ENCODE results near the gene CFAP47.
"Not testable (repeated sequence)": the region's sequence is repeated elsewhere in the genome, so short reads cannot be mapped to it uniquely, and the experiment has no call there.

The CFAP47 gene

DNA sequence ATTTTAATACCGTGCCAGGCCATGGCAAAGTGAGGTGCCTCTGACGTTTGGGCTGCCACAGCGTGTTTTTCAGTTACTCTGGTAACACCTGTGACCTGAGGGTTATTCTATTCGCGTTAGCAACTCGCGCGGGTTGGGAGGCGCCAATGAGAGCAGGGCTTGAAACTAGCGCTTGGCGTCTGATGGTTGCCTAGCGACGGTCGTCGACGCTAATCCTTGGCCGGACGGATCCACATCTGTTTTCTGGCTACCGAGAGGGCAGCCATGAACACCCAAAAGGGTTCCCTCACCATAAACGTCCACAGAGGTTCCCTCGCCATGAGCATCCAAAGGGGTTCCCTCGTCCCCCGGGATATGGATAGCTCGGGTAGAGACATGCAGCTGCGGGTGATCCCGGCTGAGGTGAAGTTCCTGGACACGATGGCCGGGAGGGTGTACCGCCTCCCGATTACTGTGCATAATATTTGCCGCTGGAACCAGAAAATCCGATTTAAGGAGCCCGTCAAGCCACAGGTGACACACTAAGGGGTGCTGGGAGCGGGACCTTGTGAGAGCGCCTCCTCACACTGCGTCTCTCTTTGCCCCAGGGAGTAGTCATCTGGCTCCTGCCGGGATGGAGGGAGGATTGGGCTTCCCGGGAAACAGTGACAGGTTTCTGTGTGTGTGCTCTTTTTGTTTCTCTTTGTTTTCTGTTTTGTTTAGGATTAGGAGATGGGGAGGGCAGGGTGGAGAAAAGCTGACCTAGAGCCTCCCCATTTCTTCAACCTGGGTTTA lies at the start of gene CFAP47:
Gene CFAP47, plus strand, starts transcription at position 199 of the 774 bp plus-strand sequence. Its CDS starts 66 bp downstream, at position 265.
- DNase-seq, result no peak

GRCh38 chrX:35880601-35881000 lies 38.9 kb upstream of the CFAP47 start:
- DNase-seq, result no peak

GRCh38 chrX:35886135-35886534 lies 33.4 kb upstream of the CFAP47 start:
- DNase-seq, result no peak

GRCh38 chrX:35890699-35891098 lies 28.8 kb upstream of the CFAP47 start:
- peak in 1 of 2 donors; percentile 0 for DNase-seq

DNA sequence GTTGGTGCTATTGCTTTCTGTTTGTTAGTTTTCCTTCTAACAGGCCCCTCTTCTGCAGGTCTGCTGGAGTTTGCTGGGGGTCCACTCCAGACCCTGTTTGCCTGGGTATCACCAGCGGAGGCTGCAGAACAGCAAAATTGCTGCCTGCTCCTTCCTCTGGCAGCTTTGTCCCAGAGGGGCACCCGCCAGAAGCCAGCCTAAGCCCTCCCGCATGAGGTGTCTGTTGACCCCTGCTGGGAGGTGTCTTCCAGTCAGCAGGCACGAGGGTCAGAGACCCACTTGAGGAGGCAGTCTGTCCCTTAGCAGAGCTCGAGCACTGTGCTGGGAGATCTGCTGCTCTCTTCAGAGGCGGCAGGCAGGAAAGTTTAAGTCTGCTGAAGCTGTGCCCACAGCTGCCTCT lies 67.3 kb downstream of the CFAP47 start:
- not testable (repeated sequence) for DNase-seq

DNA sequence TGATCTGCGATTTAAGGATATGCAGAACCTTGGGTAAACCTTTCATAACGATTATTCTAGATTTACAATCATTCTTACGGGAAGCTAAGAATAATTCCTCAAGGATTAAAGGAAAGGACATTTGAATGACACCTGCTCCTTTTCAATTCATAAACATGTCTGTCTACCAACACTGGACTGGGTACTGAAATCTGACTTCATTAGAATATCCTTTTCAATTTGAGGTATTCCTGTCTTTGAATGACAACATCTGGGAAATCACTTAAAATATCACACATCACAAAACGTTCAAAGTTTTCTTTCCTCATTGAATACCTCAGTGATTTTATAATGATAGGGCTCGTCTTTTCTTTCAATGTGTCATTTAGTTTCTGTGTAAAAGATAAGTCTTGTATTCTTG lies 87.7 kb downstream of the CFAP47 start:
- DNase-seq, result no peak

- no peak for DNase-seq
These were observed 99.6 kb downstream of the CFAP47 start for GRCh38 chrX:36019125-36019524.

DNA sequence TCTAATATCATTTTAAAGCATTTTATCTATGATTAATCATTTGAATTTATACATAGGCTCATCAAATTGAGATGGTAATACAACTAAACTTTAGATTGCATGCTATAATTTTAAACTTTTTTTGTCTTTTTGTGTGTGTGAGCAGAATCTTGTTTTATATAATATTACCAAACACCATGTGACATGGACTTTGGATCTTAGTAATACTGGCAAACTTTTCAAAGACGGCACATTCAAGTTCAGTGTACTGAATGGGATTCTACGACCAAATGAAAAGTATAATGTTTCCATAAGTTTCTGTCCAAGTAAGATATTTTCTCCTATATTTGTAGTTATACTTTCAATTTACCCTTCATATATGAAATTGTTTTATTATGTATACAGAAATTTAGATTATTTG lies 116.0 kb downstream of the CFAP47 start:
- no peak for DNase-seq

- no peak for DNase-seq
These were observed 143.2 kb downstream of the CFAP47 start for GRCh38 chrX:36062778-36063177.

DNA sequence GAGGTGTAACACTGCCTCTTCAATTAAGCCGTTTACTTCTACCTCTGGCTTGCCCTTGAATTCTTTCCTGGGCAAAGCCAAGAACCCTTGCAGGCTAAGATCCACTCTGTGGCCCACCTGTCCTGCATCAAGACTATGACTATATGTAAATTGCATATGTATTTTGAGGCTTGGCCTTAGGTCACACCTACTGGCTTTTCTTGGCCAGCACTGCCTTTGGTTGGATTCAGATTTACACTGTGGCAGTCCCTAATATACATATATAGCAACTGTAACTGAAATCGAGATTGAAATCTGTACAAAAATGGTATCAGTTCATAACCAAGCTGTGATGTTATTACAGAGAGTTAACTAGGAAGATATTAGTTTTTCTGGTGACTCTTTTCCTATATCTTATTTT lies 151.5 kb downstream of the CFAP47 start:
- no peak for DNase-seq

- DNase-seq, result not testable (repeated sequence)
These were observed 155.5 kb downstream of the CFAP47 start for GRCh38 chrX:36075009-36075408.

- DNase-seq, result no peak
These were observed 163.7 kb downstream of the CFAP47 start for GRCh38 chrX:36083256-36083655.

- DNase-seq, result no peak
These were observed 167.8 kb downstream of the CFAP47 start for GRCh38 chrX:36087366-36087765.

DNA sequence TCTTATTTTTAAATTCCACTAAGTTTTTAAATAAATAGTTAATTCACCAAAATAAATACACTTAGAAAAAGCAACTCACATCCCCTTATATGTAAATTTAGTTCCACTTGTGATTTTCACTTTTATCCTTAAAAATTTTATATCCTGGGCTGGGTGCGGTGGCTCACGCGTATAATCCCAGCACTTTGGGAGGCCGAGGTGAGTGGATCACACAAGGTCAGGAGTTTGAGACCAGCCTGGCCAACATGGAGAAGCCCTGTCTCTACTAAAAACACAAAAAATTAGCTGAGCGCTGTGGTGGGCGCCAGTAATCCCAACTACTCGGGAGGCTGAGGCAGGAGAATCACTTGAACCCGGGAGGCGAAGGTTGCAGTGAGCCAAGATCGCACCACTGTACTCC lies 169.4 kb downstream of the CFAP47 start:
- DNase-seq, result not testable (repeated sequence)

DNA sequence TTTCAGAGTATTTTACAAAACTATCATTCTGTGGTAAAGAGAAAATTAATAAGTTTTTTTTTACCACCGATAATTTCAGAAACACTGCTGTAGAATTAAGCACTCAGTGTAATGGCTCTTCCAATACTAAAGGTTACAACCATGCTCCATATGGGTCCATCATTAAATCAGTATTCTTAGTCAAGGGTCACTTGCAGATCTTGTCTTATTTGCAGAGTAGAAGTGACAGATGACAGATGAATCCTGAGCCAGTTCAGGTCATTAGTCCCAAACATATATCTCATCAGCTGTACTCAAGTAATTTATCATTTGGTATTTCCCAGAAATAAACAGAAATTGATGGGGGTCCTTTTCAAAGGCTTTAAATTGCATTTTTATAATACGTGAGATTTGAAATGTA lies 182.9 kb downstream of the CFAP47 start:
- no peak for DNase-seq

- DNase-seq, result no peak
These were observed 196.7 kb downstream of the CFAP47 start for GRCh38 chrX:36116222-36116621.

DNA sequence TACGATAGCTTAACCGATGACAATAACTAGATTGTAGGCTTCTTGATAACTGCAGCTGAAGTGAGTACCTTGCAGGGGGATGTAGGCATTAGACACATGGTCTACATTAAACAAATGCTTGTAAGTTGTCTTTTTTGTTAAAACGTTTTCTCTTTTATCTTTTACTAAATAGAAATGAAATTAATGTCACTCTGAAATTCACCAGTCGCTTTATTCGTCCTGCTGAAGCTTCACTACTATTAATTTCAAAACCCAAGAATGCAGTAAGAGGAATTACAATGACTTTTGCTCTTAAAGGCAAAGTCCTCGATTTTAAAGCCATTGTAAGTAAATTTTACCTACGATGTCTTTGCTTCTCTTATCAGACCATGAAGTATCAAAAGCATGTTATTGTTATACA lies 239.7 kb downstream of the CFAP47 start:
- DNase-seq, result no peak

GRCh38 chrX:36160081-36160480 lies 240.5 kb downstream of the CFAP47 start:
- DNase-seq, result no peak

- no peak for DNase-seq
These were observed 279.0 kb downstream of the CFAP47 start for GRCh38 chrX:36198575-36198974.

DNA sequence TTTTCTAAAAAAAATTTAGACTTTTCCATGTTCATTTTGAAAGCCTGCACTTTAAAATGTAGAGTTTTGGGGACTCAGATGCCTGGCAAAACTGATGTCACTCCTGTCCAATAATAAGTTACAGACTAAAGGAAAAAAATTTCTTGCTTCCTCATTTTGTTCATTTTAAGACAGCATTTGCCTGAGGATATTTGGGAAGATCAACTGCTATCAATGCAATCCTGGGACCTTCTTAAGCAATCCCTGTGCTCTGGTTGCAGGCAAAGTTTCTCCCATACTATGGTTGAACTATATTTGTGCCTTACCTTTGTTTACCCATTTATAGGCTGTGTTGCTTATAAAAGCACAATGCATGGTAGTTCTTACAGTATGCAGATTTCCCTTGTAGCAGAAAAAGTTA lies 280.4 kb downstream of the CFAP47 start:
- DNase-seq, result no peak

DNA sequence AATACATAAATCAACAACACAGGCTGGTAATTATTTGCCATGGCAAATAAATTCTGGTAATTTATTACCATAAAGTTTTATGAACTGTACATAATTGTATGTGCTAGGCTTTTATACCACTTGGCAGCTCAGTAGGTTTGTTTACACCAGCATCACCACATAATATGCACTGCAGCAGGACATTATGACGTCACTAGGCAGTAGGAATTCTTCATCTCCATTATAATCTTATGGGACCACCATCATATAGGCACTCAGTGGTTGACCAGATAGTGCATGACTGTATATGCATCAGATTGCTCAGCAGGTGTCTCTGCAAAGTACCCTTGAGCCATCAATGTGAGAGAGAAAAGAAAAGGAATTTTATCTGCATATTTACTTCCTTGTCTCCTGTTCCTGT lies 295.4 kb downstream of the CFAP47 start:
- no peak for DNase-seq

DNA sequence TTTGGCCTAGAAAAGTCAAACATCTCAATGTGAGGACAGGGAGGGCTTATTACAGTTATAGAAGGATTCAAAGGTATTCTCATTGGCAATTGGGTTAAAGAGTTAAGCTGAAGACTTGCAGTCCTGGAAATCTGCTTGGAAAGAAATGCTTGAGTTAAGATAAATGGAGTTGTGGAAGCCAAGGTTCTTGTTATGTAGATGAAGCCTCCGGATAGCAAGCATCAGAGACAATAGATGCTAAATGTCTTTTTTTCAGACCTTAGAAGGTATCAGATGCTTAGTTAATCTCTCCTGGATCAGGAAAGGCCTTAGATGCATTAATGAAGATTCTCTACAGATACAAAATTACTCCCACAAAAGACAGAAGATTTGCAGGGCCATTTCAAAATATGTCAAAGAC lies 299.3 kb downstream of the CFAP47 start:
- DNase-seq, result no peak

DNA sequence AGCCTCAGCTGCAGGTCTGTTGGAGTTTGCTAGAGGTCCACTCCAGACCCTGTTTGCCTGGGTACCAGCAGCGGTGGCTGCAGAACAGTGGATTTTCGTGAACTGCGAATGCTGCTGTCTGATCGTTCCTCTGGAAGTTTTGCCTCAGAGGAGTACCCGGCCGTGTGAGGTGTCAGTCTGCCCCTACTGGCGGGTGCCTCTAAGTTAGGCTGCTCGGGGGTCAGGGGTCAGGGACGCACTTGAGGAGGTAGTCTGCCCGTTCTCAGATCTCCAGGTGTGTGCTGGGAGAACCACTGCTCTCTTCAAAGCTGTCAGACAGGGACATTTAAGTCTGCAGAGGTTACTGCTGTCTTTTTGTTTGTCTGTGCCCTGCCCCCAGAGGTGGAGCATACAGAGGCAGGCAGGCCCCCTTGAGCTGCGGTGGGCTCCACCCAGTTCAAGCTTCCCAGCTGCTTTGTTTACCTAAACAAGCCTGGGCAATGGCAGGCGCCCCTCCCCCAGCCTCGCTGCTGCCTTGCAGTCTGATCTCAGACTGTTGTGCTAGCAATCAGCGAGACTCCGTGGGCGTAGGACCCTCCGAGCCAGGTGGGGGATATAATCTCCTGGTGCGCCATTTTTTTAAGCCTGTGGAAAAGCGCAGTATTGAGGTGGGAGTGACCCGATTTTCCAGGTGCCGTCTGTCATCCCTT lies 315.4 kb downstream of the CFAP47 start:
- DNase-seq, result not testable (repeated sequence)

GRCh38 chrX:36241397-36241796 lies 321.9 kb downstream of the CFAP47 start:
- no peak for DNase-seq

DNA sequence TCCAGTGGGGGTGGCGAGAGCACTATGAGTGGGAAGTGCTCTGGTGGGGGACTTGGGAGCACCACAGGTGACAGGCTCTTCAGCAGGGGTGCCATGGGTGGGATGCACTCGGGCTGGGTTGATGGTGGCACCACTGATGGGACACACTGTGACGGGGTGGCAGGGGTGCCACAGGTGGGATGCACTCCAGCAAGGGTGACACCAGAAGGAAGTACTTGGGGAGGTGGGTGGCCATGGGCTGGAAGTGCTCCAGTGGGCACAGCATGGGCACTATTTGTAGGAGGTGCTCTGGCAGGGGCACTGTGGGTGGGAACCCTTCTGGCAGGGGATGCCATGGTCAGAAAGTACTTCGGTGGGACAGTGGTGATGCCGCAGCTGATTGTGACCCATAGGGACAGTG lies 346.6 kb downstream of the CFAP47 start:
- no peak for DNase-seq

Data from stimulated activated CD4-positive, alpha-beta T cell treated with anti-CD3 and anti-CD28 coated beads, Interleukin-2, amount 100 ng/mL, for 24 hours (primary cell).